GM19238 (cell line): ENCODE data around the gene PCDHGA1.

Source experiments
- DNase-seq: peaks from one replicate; pipeline ENCODE4 v3.0.0; 2011; ENCODE audit warnings: low spot score; ENCODE audit not compliant: insufficient read length

The PCDHGA1 gene

DNA sequence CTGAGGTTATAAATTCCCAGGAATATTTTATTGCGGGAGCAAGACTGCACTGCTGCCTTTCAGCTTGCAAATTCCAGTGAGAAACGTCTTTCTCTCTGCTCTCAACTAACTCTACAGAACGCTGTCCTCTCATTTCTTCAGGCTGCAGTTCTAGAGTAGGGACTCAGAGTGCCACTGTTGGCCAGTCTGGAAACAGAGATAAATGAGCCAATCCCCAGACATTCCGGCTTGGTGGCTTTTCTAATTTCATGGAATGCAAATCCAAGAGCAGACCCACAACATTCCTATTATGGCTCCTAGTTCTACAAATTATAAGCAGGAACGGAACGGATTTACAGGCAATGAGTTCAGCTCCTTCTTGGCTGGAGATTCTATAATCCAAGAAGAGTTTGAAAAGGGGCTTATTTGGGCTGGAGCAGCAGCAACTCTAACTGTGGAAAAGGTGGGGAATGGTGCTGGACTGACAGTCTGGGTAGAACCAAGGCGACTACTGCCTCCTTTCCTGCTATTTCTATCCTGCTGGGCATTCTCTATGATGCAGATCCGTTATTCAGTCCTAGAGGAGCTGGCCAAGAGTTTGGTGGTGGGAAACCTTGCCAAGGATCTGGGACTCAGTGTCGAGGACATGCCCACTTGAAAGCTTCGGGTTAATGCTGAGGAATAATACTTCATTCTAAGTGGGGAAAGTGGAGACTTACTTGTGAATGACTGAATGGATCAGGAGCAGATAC, 109.3 kb downstream of the PCDHGA1 start:
- no peak for DNase-seq

DNA sequence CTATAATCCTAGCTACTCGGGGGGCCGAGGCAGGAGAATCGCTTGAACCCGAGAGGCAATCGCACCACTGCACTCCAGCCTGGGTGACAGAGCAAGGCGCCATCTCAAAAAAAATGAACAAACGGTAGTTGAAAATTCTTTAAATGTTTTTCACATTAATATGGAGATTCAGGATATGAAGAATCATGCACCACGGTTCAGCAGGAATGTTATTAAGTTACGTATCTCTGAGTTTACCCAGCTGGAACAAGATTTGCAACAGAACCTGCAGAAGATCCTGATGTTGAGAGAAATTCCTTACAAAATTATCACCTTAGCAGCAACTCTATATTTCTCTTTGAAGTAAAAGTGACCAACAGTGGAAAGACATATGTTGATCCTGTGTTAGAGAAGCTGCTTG, 110.0 kb downstream of the PCDHGA1 start:
- no peak for DNase-seq

GRCh38 chr5:141441571-141442170, 111.4 kb downstream of the PCDHGA1 start:
- DNase-seq, result no peak

GRCh38 chr5:141465351-141465750, 135.0 kb downstream of the PCDHGA1 start:
- DNase-seq, result no peak

DNA sequence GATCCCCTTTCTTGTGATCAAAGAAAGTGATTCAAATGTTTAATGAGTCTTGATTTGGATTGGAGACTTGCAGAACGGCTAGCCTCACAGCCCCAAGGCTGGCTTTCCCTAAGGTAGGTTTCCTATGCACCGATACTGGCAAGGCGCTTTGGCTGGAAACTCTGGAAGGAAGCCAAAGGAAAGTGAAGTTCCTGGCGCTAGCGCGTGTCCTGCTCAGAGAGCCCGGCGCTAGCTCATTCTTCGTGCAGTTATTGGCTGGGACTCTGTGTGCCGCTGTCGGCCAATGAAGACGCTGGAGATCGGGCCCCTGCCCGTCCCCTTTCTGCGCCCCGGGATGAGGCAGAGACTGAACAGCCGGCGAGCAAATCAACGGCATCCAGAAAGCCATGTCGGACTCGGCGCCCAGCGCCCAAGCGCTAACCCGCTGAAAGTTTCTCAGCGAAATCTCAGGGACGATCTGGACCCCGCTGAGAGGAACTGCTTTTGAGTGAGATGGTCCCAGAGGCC, 145.4 kb downstream of the PCDHGA1 start, which contains the start of gene PCDHGC3:
PCDHGC3 (plus strand) TSS at position 342 of the 507 bp plus-strand sequence; CDS start at position 493, 151 bp downstream.
- peak; percentile 61 for DNase-seq

DNA sequence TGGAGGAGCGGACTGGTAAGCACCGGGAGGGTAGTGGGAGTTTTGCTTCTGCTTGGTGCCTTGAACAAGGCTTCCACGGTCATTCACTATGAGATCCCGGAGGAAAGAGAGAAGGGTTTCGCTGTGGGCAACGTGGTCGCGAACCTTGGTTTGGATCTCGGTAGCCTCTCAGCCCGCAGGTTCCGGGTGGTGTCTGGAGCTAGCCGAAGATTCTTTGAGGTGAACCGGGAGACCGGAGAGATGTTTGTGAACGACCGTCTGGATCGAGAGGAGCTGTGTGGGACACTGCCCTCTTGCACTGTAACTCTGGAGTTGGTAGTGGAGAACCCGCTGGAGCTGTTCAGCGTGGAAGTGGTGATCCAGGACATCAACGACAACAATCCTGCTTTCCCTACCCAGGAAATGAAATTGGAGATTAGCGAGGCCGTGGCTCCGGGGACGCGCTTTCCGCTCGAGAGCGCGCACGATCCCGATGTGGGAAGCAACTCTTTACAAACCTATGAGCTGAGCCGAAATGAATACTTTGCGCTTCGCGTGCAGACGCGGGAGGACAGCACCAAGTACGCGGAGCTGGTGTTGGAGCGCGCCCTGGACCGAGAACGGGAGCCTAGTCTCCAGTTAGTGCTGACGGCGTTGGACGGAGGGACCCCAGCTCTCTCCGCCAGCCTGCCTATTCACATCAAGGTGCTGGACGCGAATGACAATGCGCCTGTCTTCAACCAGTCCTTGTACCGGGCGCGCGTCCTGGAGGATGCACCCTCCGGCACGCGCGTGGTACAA, 146.0 kb downstream of the PCDHGA1 start:
- DNase-seq, result no peak

DNA sequence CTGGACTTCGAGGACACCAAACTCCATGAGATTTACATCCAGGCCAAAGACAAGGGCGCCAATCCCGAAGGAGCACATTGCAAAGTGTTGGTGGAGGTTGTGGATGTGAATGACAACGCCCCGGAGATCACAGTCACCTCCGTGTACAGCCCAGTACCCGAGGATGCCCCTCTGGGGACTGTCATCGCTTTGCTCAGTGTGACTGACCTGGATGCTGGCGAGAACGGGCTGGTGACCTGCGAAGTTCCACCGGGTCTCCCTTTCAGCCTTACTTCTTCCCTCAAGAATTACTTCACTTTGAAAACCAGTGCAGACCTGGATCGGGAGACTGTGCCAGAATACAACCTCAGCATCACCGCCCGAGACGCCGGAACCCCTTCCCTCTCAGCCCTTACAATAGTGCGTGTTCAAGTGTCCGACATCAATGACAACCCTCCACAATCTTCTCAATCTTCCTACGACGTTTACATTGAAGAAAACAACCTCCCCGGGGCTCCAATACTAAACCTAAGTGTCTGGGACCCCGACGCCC, 146.8 kb downstream of the PCDHGA1 start:
- DNase-seq, result no peak

DNA sequence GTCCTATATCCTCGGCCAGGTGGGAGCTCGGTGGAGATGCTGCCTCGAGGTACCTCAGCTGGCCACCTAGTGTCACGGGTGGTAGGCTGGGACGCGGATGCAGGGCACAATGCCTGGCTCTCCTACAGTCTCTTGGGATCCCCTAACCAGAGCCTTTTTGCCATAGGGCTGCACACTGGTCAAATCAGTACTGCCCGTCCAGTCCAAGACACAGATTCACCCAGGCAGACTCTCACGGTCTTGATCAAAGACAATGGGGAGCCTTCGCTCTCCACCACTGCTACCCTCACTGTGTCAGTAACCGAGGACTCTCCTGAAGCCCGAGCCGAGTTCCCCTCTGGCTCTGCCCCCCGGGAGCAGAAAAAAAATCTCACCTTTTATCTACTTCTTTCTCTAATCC, 147.5 kb downstream of the PCDHGA1 start:
- no peak for DNase-seq

GRCh38 chr5:141478321-141478945, 148.1 kb downstream of the PCDHGA1 start:
- no peak for DNase-seq

GRCh38 chr5:141479776-141480175, 149.5 kb downstream of the PCDHGA1 start:
- no peak for DNase-seq

DNA sequence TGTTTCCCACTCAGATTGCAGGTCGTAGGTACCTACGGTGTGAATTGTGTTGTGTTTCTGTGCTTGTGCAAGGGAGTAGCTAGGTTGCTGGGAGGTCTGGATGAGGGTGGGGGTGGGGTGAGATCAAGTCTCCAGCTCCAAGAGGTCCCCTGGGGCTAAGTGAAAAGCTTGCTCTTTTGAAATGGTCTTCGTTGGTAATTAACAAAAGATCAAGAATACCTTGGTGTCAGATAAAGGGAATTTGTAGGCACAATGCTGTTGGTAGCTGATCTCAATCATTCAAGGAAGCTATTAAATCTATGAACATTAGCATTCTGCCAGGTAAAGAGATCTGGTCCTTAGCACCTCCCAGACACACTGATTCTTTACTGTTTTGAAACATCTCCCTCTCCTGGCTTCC, 153.6 kb downstream of the PCDHGA1 start:
- no peak for DNase-seq

- no peak for DNase-seq
These were observed 154.0 kb downstream of the PCDHGA1 start for GRCh38 chr5:141484310-141484640.

- no peak for DNase-seq
These were observed 154.5 kb downstream of the PCDHGA1 start, which contains the start of gene PCDHGC4 for GRCh38 chr5:141484641-141485311. Gene PCDHGC4, plus strand, starts transcription at chr5:141485030. Its CDS starts 144 bp downstream, at chr5:141485174.

- DNase-seq, result no peak
These were observed 155.2 kb downstream of the PCDHGA1 start for GRCh38 chr5:141485321-141486055.

DNA sequence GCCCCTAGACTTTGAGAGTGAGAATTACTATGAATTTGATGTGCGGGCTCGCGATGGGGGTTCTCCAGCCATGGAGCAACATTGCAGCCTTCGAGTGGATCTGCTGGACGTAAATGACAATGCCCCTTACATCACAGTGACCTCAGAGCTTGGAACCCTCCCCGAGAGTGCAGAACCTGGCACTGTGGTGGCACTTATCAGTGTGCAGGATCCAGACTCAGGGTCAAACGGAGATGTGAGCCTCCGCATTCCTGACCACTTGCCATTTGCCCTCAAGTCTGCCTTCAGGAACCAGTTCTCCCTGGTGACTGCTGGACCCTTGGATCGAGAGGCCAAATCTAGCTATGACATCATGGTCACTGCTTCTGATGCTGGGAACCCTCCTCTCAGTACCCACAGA, 155.8 kb downstream of the PCDHGA1 start:
- DNase-seq, result no peak

DNA sequence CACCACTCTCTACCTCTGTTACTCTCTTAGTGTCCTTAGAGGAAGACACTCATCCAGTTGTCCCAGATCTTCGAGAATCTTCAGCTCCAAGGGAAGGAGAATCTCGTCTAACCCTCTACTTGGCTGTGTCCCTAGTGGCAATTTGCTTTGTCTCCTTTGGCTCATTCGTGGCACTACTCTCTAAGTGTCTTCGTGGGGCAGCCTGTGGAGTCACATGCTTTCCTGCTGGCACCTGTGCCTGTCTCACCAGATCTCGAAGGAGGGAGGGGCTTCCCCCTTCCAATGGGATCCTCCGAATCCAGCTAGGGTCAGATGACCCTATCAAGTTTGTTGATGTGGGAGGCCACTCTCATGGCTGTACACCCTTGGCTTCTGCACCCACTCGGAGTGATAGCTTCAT, 156.8 kb downstream of the PCDHGA1 start:
- no peak for DNase-seq

DNA sequence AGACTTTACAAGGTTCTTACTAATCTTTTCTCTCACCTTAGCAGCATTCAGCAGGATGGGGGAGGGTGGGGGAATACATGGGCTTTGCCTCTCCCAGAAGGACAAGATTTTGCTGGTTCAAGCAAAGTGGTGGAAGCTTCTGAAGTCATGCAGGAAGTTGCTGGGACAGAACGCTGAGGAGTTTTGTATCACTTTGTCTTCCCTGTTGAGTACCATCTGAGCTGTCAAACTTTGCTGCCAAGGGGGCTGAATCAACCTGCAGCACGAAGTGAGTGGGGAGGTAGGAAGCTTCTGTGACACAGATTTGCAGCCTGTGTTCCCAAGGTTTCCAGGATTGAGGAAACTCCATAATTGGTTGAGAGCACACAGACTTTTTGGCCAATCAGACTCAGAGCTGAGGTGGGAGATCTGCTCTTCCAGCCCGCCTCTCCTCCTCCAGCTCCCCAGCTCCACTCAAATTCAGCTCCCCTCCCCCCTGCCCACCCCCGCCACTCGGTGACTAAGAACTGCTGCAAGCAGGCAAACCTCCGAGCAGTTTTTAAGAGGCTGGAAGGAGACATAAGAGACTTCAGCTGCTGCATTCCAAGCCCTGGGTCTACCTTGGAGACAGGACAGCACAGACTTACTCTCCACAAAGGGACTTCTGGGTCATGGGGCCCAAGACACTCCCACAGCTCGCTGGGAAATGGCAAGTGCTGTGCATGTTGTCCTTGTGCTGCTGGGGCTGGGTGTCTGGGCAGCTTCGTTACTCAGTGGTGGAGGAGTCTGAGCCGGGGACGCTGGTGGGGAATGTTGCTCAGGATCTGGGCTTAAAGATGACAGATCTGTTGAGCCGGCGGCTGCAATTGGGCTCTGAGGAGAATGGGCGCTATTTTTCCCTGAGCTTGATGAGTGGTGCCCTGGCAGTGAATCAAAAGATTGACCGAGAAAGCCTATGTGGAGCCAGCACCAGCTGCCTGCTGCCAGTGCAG, 158.6 kb downstream of the PCDHGA1 start, which contains the start of gene PCDHGC5:
PCDHGC5 (plus strand) TSS at position 491 of the 971 bp plus-strand sequence; CDS start at position 651, 160 bp downstream.
- DNase-seq, result no peak

- no peak for DNase-seq
These were observed 159.5 kb downstream of the PCDHGA1 start for GRCh38 chr5:141489841-141490240.

DNA sequence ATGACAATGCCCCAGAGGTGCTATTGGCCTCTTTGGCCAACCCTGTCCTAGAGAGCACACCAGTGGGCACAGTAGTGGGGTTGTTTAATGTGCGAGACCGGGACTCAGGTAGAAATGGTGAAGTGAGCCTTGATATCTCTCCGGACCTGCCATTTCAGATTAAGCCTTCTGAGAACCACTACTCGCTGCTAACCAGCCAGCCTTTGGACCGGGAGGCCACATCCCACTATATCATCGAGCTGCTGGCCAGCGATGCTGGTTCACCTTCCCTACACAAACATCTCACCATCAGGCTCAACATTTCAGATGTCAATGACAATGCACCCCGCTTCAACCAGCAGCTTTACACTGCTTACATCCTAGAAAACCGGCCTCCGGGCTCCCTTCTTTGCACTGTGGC, 160.0 kb downstream of the PCDHGA1 start:
- DNase-seq, result no peak
